OCI-LY1 (cell line): ENCODE measurements around the gene PON2.

Source experiments
- H2AFZ ChIP-seq: fragments of 200-600 bp; sonication (generic), shearing (Covaris generic); 2 replicates; pipeline ENCODE4 v1.6.0; 2014; ENCODE audit warnings: antibody characterized with exemption, mild to moderate bottlenecking, low read length
- H3F3A ChIP-seq: fragments of 200-600 bp; sonication (generic), shearing (Covaris generic); 2 replicates; pipeline ENCODE4 v1.6.0; 2014; ENCODE audit warnings: mild to moderate bottlenecking, antibody characterized with exemption, low read length, moderate library complexity; ENCODE audit not compliant: insufficient read depth
- H3K27ac ChIP-seq: fragments of 200-600 bp; sonication (generic); 2 replicates; pipeline ENCODE4 v1.5.1; 2014; ENCODE audit warnings: low read length, mixed run types, mild to moderate bottlenecking, low read depth; ENCODE audit not compliant: poor library complexity, severe bottlenecking
- H3K27me3 ChIP-seq: fragments of 200-600 bp; sonication (generic); 2 replicates; pipeline ENCODE4 v1.6.0; 2014; ENCODE audit warnings: antibody characterized with exemption, mild to moderate bottlenecking, low read length, moderate library complexity; ENCODE audit not compliant: insufficient read depth
- H3K36me3 ChIP-seq: fragments of 200-600 bp; sonication (generic); 2 replicates; pipeline ENCODE4 v1.6.1; 2014; ENCODE audit warnings: mild to moderate bottlenecking, antibody characterized with exemption, low read length, moderate library complexity, mixed read lengths; ENCODE audit not compliant: insufficient read depth
- H3K4me1 ChIP-seq: fragments of 200-600 bp; sonication (generic); 2 replicates; pipeline ENCODE4 v1.5.1; 2014; ENCODE audit warnings: mild to moderate bottlenecking, low read length, moderate library complexity; ENCODE audit not compliant: insufficient read depth, severe bottlenecking
- H3K4me2 ChIP-seq: fragments of 200-600 bp; sonication (generic), shearing (Covaris generic); 2 replicates; pipeline ENCODE4 v1.6.1; 2014; ENCODE audit warnings: low read length
- H3K4me3 ChIP-seq: fragments of 200-600 bp; sonication (generic); 2 replicates; pipeline ENCODE4 v1.5.1; 2014; ENCODE audit warnings: low read length, low read depth, mild to moderate bottlenecking, mixed read lengths; ENCODE audit not compliant: poor library complexity, severe bottlenecking
- H3K79me2 ChIP-seq: fragments of 200-600 bp; shearing (Covaris generic); 2 replicates; pipeline ENCODE4 v1.6.1; 2016; ENCODE audit warnings: mixed run types, low read length, mixed read lengths; ENCODE audit not compliant: insufficient read depth
- H3K9ac ChIP-seq: fragments of 200-600 bp; sonication (generic), shearing (Covaris generic); 2 replicates; pipeline ENCODE4 v1.6.1; 2014; ENCODE audit warnings: mild to moderate bottlenecking, low read length, mixed read lengths
- H3K9me2 ChIP-seq: fragments of 200-600 bp; sonication (generic), shearing (Covaris generic); 2 replicates; pipeline ENCODE4 v1.6.1; 2014; ENCODE audit warnings: low read depth, mild to moderate bottlenecking, low read length, mixed read lengths
- H3K9me3 ChIP-seq: fragments of 200-600 bp; shearing (Covaris generic); 2 replicates; pipeline ENCODE4 v1.6.1; 2014; ENCODE audit warnings: low read length, mixed read lengths
- H4K20me1 ChIP-seq: fragments of 200-600 bp; sonication (generic), shearing (Covaris generic); 2 replicates; pipeline ENCODE4 v1.6.0; 2016; ENCODE audit warnings: mild to moderate bottlenecking, low read length; ENCODE audit not compliant: insufficient read depth
- EZH2 ChIP-seq: fragments of 200-600 bp; sonication (generic), shearing (Covaris generic); IDR thresholded peaks from 2 replicates; pipeline ENCODE4 v1.8.0; 2017; ENCODE audit warnings: borderline replicate concordance, mixed run types, mild to moderate bottlenecking, antibody characterized with exemption, low read length, moderate library complexity, mixed read lengths
- TF ChIP-seq, protein P1 (sequence below): fragments of 200-600 bp; sonication (generic), shearing (Covaris generic); IDR thresholded peaks from 2 replicates; pipeline ENCODE4 v1.5.1; 2017; ENCODE audit warnings: mild to moderate bottlenecking, antibody characterized with exemption, low read length, moderate library complexity, mixed read lengths

The PON2 gene

DNA sequence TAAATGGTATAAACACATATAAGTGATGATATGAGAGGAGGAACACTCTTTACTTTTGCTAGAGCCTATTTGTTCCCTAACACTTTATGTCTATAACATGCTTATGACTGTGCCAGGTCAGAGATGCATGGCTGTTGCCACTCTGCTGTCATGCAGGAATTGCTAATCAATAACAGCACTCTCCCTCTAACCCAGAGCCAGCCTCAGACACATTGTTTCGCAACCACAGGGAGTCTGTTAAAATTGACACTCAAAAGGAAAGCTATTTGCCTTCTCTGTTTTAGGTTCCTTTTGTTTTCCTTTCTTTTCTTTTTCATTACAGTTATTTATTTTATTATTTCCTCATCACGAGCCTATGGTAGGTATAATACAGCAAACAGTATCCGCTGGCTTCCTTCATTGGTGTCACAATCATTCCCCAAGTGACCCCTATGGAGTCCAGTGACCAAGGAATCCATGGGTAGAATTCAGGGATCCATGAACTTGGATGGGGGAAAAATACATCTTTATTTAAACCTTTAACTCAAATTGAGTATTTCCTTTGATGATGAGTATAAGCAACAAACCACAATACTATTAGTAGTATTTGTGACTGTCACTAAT, 6.8 kb downstream of the PON2 start:
- Histone ChIP-seq H3F3A (no peaks in the 10 kb centered on the region), H3K79me2 (no peaks in the 10 kb centered on the region), H3K9me2 (no peaks in the 10 kb centered on the region), H3K4me2 (no peak overlapping the region), H3K4me1 (no peaks in the 10 kb centered on the region), H3K27me3 (no peaks in the 10 kb centered on the region), H3K27ac (no peak overlapping the region), H2AFZ (no peak overlapping the region), H4K20me1 (no peaks in the 10 kb centered on the region), H3K9ac (no peak overlapping the region), H3K9me3 (no peaks in the 10 kb centered on the region), H3K4me3 (no peak overlapping the region), H3K36me3 (peaks cover 4% of the 10 kb centered on the region; the same call in 1 of the 2 replicates)
- TF ChIP-seq EZH2, result no peak
- TF ChIP-seq, protein P1, sequence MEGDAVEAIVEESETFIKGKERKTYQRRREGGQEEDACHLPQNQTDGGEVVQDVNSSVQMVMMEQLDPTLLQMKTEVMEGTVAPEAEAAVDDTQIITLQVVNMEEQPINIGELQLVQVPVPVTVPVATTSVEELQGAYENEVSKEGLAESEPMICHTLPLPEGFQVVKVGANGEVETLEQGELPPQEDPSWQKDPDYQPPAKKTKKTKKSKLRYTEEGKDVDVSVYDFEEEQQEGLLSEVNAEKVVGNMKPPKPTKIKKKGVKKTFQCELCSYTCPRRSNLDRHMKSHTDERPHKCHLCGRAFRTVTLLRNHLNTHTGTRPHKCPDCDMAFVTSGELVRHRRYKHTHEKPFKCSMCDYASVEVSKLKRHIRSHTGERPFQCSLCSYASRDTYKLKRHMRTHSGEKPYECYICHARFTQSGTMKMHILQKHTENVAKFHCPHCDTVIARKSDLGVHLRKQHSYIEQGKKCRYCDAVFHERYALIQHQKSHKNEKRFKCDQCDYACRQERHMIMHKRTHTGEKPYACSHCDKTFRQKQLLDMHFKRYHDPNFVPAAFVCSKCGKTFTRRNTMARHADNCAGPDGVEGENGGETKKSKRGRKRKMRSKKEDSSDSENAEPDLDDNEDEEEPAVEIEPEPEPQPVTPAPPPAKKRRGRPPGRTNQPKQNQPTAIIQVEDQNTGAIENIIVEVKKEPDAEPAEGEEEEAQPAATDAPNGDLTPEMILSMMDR, result no peak

- H3K79me2 ChIP-seq, result no peaks in the 10 kb centered on the region
- H3F3A ChIP-seq, result no peaks in the 10 kb centered on the region
- H3K36me3 ChIP-seq, result peaks cover 4% of the 10 kb centered on the region; the same call in 1 of the 2 replicates
- H3K9me3 ChIP-seq, result no peaks in the 10 kb centered on the region
- H3K9ac ChIP-seq, result no peak overlapping the region
- H3K9me2 ChIP-seq, result no peaks in the 10 kb centered on the region
- H4K20me1 ChIP-seq, result no peaks in the 10 kb centered on the region
- no peak for TF ChIP-seq EZH2
- TF ChIP-seq, protein P1, result no peak
- no peaks in the 10 kb centered on the region for H3K4me1 ChIP-seq
- no peak overlapping the region for H3K27ac ChIP-seq
- no peaks in the 10 kb centered on the region for H3K27me3 ChIP-seq
- H3K4me2 ChIP-seq, result no peak overlapping the region
- H3K4me3 ChIP-seq, result no peak overlapping the region
- no peak overlapping the region for H2AFZ ChIP-seq
Measured at GRCh38 chr7:95427166-95427565, 7.7 kb downstream of the PON2 start.

- no peak overlapping the region for H3K9ac ChIP-seq
- no peaks in the 10 kb centered on the region for H3F3A ChIP-seq
- H3K27me3 ChIP-seq, result no peaks in the 10 kb centered on the region
- H3K4me2 ChIP-seq, result no peak overlapping the region
- no peaks in the 10 kb centered on the region for H4K20me1 ChIP-seq
- TF ChIP-seq, protein P1, result no peak
- no peak for TF ChIP-seq EZH2
- no peak overlapping the region for H3K4me3 ChIP-seq
- H3K27ac ChIP-seq, result no peak overlapping the region
- peaks cover 4% of the 10 kb centered on the region; the same call in 1 of the 2 replicates for H3K36me3 ChIP-seq
- no peaks in the 10 kb centered on the region for H3K79me2 ChIP-seq
- H3K9me3 ChIP-seq, result no peaks in the 10 kb centered on the region
- H3K4me1 ChIP-seq, result no peaks in the 10 kb centered on the region
- no peaks in the 10 kb centered on the region for H3K9me2 ChIP-seq
- H2AFZ ChIP-seq, result no peak overlapping the region
Measured at GRCh38 chr7:95425694-95426093, 9.1 kb downstream of the PON2 start.
